ENCODE results near the gene PDGFRB. TPM values are rescaled to one million over a fixed set of nuclear protein-coding genes. Genes with fewer than 3 reads are reported as not detected.

The PDGFRB gene
- polyA plus RNA-seq, 2 of the 4 experiments (the other 2 are of a cell fraction): 0.22 TPM

- ChIA-PET CTCF (interaction anchor here (1.1 to 1.5 kb wide), 2 partner anchors 28 to 71 kb away, joined by 3 to 4 read pairs; no protein-coding TSS in a partner anchor), POLR2A (interaction anchor here (0.6 kb wide), 1 partner anchor 1045 kb away, joined by 4 read pairs; no protein-coding TSS in a partner anchor)
- Histone ChIP-seq H3K4me2 (no peak overlapping the region), H3K4me1 (peaks cover 29% of the 10 kb centered on the region), H3K27ac (peak overlapping the region in 1 of 2 experiments; percentile 46; a peak in 3 of 6 replicates), H3K4me3 (no peak overlapping the region), H3K9me3 (no peaks in the 10 kb centered on the region)
- 88% methylated on average over 10 of the region's 14 CpGs for WGBS (ENCODE audit: missing lambda C conversion rate)
- TF ChIP-seq NFE2L2 (conservative IDR thresholded peaks at IDR 0.05; ENCODE audit: low read length): no peak
- no peak for TF ChIP-seq PBX3 (IDR thresholded peaks at IDR 0.05)
- TF ChIP-seq ATOH8 (CRISPR knock-in tag; IDR thresholded peaks at IDR 0.05; ENCODE audit: low read depth): no peak
- TF ChIP-seq SMC3 (IDR thresholded peaks at IDR 0.05): no peak
- no peak for TF ChIP-seq REST (IDR thresholded peaks at IDR 0.05)
- FAIRE-seq: no peak
- ATAC-seq: no peak
- DNase-seq (ENCODE audit: low read depth in 1 of 2, low spot score in 1 of 2): no peak
Observed at GRCh38 chr5:150146862-150147601, 8.6 kb downstream of the PDGFRB start.

GRCh38 chr5:150146235-150146634 is 9.4 kb downstream of the PDGFRB start:
- CTCF ChIA-PET: interaction anchor here (0.9 to 4.0 kb wide), 5 partner anchors 15 to 72 kb away, joined by 3 to 22 read pairs (median 4); no protein-coding TSS in a partner anchor
- FAIRE-seq (no peak), ATAC-seq (no peak), DNase-seq (ENCODE audit: low read depth in 1 of 2, low spot score in 1 of 2) (no peak)
- Histone ChIP-seq H3K4me1 (peaks cover 37% of the 10 kb centered on the region), H3K4me3 (no peak overlapping the region), H3K9me3 (no peaks in the 10 kb centered on the region), H3K4me2 (no peak overlapping the region), H3K27ac (peak overlapping the region in 1 of 2 experiments; percentile 93; a peak in 2 of 6 replicates)
- WGBS (ENCODE audit: missing lambda C conversion rate): 82% methylated on average over 5 of the region's 5 CpGs
- POLR2A ChIA-PET: interaction anchor here (0.6 kb wide), 1 partner anchor 20 kb away, joined by 3 read pairs; no protein-coding TSS in a partner anchor
- TF ChIP-seq CHD4 (IDR thresholded peaks at IDR 0.05; ENCODE audit: borderline replicate concordance) (no peak), RCOR1 (IDR thresholded peaks at IDR 0.05; ENCODE audit: low read depth, low read length) (no peak), NPAS2 (CRISPR knock-in tag; IDR thresholded peaks at IDR 0.05; ENCODE audit: borderline replicate concordance) (no peak), ESRRA (IDR thresholded peaks at IDR 0.05; ENCODE audit: borderline replicate concordance, low read length) (no peak), MYC (IDR thresholded peaks at IDR 0.05; ENCODE audit: borderline replicate concordance, low read length) (no peak), HOXA7 (CRISPR knock-in tag; IDR thresholded peaks at IDR 0.05) (no peak), CBX8 (IDR thresholded peaks at IDR 0.05) (no peak), NR3C1 (IDR thresholded peaks at IDR 0.05) (no peak), KDM5A (IDR thresholded peaks at IDR 0.05) (no peak), EP300 (IDR thresholded peaks at IDR 0.05) (no peak), MAFK (IDR thresholded peaks at IDR 0.05; ENCODE audit: partially characterized antibody) (no peak), EHF (CRISPR knock-in tag; IDR thresholded peaks at IDR 0.05) (no peak), FOXS1 (CRISPR knock-in tag; IDR thresholded peaks at IDR 0.05) (no peak), RNF2 (IDR thresholded peaks at IDR 0.05; ENCODE audit: borderline replicate concordance, low read depth) (no peak), ATOH8 (CRISPR knock-in tag; IDR thresholded peaks at IDR 0.05; ENCODE audit: low read depth) (no peak), JUNB (IDR thresholded peaks at IDR 0.05) (no peak), E2F6 (IDR thresholded peaks at IDR 0.05; ENCODE audit: borderline replicate concordance, low read depth) (no peak), HOXB13 (CRISPR knock-in tag; IDR thresholded peaks at IDR 0.05; ENCODE audit: low read depth) (no peak), TFCP2L1 (CRISPR knock-in tag; IDR thresholded peaks at IDR 0.05) (no peak)

Measured in A549 (cell line).